Mammary epithelial cell (primary cell): ENCODE data around the gene TMPRSS13.

ENCODE experiments used
- EZH2 ChIP-seq: IDR thresholded peaks from 2 replicates; pipeline ENCODE4 v1.6.1; 2012; ENCODE audit warnings: low read length, inconsistent platforms, borderline replicate concordance
- TF ChIP-seq, protein P1 (sequence below), 2 donors: IDR thresholded peaks in 1 of 2; conservative IDR thresholded peaks in 1 of 2; 2 replicates each; pipeline ENCODE4 v1.5.1; 2011 to 2012; ENCODE audit warnings: inconsistent platforms in 2 of 2, low read length in 2 of 2, mild to moderate bottlenecking in 2 of 2, control low read depth in 1 of 2, low read depth in 1 of 2; ENCODE audit not compliant: insufficient read depth in 1 of 2; ENCODE audit errors: extremely low read depth in 1 of 2

GRCh38 chr11:117976445-117976844 lies 47.2 kb upstream of the TMPRSS13 start:
- TF ChIP-seq, protein P1, sequence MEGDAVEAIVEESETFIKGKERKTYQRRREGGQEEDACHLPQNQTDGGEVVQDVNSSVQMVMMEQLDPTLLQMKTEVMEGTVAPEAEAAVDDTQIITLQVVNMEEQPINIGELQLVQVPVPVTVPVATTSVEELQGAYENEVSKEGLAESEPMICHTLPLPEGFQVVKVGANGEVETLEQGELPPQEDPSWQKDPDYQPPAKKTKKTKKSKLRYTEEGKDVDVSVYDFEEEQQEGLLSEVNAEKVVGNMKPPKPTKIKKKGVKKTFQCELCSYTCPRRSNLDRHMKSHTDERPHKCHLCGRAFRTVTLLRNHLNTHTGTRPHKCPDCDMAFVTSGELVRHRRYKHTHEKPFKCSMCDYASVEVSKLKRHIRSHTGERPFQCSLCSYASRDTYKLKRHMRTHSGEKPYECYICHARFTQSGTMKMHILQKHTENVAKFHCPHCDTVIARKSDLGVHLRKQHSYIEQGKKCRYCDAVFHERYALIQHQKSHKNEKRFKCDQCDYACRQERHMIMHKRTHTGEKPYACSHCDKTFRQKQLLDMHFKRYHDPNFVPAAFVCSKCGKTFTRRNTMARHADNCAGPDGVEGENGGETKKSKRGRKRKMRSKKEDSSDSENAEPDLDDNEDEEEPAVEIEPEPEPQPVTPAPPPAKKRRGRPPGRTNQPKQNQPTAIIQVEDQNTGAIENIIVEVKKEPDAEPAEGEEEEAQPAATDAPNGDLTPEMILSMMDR (conservative IDR thresholded peaks at IDR 0.05 in 1 of 2, IDR thresholded peaks at IDR 0.05 in 1 of 2; ENCODE audit: extremely low read depth in 1 of 2, insufficient read depth in 1 of 2, low read depth in 1 of 2, low read length in 2 of 2) = no peak
- TF ChIP-seq EZH2 = no peak
